OCI-LY3 (cell line): ENCODE results near the gene SERTAD3.

Experiments used
- CTCF ChIP-seq: fragments of 200-600, 300-600 bp; sonication (generic); IDR thresholded peaks from 2 replicates; pipeline ENCODE4 v1.5.1; 2014; ENCODE audit warnings: antibody characterized with exemption, low read length, low read depth
- EZH2phosphoT487 ChIP-seq: fragments of 200-600 bp; shearing (Covaris generic); IDR thresholded peaks from 2 replicates; pipeline ENCODE4 v1.6.1; 2018; ENCODE audit warnings: antibody characterized with exemption, mixed run types, low read depth

DNA sequence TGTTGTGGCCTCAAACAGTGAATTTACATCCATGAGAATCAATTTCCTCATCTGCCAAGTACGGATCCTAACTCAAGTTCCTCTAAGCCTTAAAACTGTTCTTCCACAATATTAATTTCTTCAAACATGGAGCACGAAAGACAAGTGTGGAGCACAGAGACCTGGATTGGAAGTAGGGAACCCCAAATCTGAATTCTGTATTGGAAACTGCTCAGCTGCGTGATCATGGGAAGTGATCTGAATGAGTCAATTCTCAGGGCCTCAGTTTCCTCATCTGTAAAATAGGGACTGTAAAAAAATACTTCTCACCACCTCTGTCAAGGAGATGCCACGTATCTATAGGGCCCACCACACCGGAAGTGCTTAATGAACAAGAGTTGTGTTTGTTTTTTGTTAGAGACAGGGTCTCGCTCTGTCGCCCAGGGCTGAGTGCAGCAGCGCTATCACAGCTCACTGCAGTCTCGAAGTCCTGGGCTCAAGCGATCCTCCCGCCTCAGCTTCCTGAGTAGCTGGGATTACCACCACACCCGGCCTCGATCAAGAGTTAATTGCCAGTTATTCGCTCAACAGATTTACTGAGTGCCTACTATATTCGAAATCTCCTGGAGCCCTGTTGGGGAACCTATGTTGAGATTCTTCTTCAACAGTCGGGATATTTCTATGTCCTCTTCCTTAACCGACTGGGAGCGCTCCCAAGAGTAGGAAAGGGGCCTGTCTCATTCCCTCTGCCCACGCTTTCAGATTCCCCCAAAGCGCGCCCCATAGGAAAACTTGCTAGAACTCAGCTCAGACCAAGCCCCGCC, 1.6 kb downstream of the SERTAD3 start:
- TF ChIP-seq CTCF: no peak
- no peak for TF ChIP-seq EZH2phosphoT487
